Esophagus (tissue), 2 donors: ENCODE data around the gene C17orf50. TPM values are rescaled to one million over a fixed set of nuclear protein-coding genes. Genes with fewer than 3 reads are reported as not detected.
A peak's percentile ranks its signal among the peaks of the same experiment; 100 is the strongest.

Experiments used
- H3K27ac ChIP-seq, 2 donors: one replicate each; pipeline ENCODE4 v1.5.1; 2013; ENCODE audit warnings: low read depth in 2 of 2, mild to moderate bottlenecking in 2 of 2, inconsistent platforms in 1 of 2, low read length in 1 of 2, moderate library complexity in 1 of 2
- H3K27me3 ChIP-seq, 2 donors: one replicate each; pipeline ENCODE4 v1.6.1; 2013; ENCODE audit warnings: low read length in 2 of 2, control low read depth in 1 of 2, mild to moderate bottlenecking in 1 of 2; ENCODE audit not compliant: insufficient read depth in 2 of 2, control insufficient read depth in 1 of 2
- H3K36me3 ChIP-seq, 2 donors: one replicate each; pipeline ENCODE4 v1.6.1; 2013; ENCODE audit warnings: low read length in 1 of 2; ENCODE audit not compliant: control insufficient read depth in 2 of 2, insufficient read depth in 2 of 2
- H3K4me1 ChIP-seq, 2 donors: one replicate each; pipeline ENCODE4 v1.6.1; 2013; ENCODE audit warnings: low read length in 1 of 2; ENCODE audit not compliant: control insufficient read depth in 2 of 2, insufficient read depth in 2 of 2
- H3K4me3 ChIP-seq, 2 donors: one replicate each; pipeline ENCODE4 v1.5.1; 2013; ENCODE audit warnings: low read length in 2 of 2, mild to moderate bottlenecking in 2 of 2, low read depth in 1 of 2, moderate library complexity in 1 of 2
- H3K9me3 ChIP-seq, 2 donors: one replicate each; pipeline ENCODE4 v1.6.1; 2013; ENCODE audit warnings: mild to moderate bottlenecking in 2 of 2, low read depth in 1 of 2, low read length in 1 of 2, moderate library complexity in 1 of 2; ENCODE audit not compliant: control insufficient read depth in 2 of 2, insufficient read depth in 1 of 2
- WGBS, 2 donors: extraction: QIAGEN DNeasy Blood & Tissue Kit; methylation state at CpG; one replicate each; pipeline ENCODE4 v1.1.7; 2013; 5-methylcytosine and 5-hydroxymethylcytosine counted together
- polyA plus RNA-seq, 2 donors: library from polyadenylated mRNA; stranded (reverse); fragments of 200-250 nt; gene quantifications; one replicate each; pipeline ENCODE4 v1.2.3, GENCODE V29; 2013
- donor health status: healthy with polysubstance abuse.
- donor health status: Bipolar disorder and iron deficiency.

Gene C17orf50
- polyA plus RNA-seq, 2 donors = 0.14 TPM; not detected in 1

DNA sequence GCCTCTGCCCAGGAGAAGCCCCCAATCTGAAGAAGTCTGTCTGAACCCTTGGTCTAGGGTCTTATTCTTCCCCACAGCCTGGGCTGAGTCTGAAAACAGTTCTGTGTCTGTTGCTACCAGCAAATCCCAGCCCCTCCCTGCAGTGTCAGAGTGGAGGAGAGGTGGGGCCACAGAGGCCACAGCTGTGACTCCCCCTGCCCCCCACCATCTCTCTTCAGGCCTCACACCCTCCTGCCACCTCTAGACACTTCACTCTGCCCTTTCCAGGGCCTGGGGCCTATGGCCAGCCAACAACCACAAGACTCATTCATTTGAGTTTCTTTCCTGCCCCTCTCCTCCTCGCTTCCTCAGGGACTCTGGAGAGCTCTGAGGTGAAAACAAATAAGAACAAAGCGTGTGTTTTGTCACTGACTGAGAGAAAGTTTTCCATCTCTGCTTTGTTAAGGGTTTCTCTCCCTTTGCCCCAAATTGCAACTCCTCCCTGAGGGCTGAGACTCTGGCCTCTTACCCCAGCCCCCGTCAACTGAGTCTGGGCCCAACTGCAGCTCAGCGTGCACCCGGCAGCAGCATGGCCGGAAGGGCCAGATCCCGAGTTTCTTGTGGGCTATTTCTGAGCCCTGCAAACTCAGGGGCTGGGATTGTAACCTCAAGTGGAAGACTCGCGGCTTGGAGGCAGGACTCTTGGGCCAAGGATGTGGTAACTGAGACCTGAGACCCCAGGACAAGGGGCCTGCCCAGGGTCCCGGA, 13.2 kb downstream of the C17orf50 start:
- Histone ChIP-seq H3K27me3 (no peaks in the 10 kb centered on the region), H3K36me3 (peaks cover 0 to 2% of the 10 kb centered on the region in 2 donors), H3K27ac (peak overlapping the region; percentile 70 to 87), H3K4me1 (peaks cover 4 to 13% of the 10 kb centered on the region in 2 donors), H3K4me3 (no peak overlapping the region), H3K9me3 (peaks cover 0 to 2% of the 10 kb centered on the region in 2 donors)
- WGBS, 2 donors = 35 to 51% methylated on average over 10 of the region's 10 CpGs

DNA sequence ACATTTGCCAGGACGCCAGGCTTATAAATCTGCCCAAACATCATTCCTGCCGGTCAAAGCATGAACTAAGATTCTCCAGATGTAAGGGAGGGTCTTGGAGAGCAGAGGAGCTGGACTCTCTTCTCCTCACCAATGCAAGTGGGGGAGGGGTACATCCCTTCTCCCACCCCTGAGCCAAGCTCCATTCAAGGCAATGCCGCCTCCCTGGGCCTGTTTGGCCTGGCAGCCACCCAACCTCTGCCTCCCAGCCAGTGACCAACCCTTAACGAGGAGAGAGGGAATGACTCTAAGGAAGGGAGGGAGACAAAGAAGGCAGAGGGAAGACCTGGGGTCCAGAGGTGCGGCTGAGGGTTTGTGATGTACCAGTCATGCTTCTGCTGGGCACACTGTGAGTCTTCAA, 13.8 kb downstream of the C17orf50 start:
- H3K27ac ChIP-seq = peak overlapping the region; percentile 70 to 87

DNA sequence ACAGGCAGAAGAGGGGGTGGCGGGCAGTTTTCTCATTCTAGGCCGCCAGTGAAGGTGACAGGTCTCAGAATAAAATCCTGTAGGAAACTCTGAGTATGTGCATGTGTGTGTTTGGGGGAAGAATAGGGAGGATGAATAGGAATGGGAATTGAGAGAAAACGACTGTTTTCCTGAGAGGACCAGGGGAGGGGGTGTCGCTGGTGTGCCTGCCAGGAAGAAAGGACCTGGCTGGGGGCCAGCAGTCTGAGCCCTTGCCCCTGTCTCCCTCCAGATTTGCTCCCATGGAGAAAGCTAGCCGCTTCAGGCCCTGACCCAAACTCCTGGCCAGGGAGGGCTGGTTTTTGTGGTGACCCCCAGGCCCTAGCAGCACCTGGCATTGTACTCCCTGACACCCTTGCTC, 14.4 kb downstream of the C17orf50 start:
- H3K4me3 ChIP-seq = peak overlapping the region in 1 of 2 donors; percentile 13
- H3K27ac ChIP-seq = peak overlapping the region; percentile 70 to 87
- 56% methylated on average over 5 of the region's 5 CpGs for WGBS, 2 donors
- no peaks in the 10 kb centered on the region for H3K9me3 ChIP-seq
- H3K27me3 ChIP-seq = no peaks in the 10 kb centered on the region
- peaks cover 0 to 2% of the 10 kb centered on the region in 2 donors for H3K36me3 ChIP-seq
- peaks cover 4 to 14% of the 10 kb centered on the region in 2 donors for H3K4me1 ChIP-seq

More for the DNA sequence above, 13.8 kb downstream of the C17orf50 start:
- Histone ChIP-seq H3K27me3 (no peaks in the 10 kb centered on the region), H3K36me3 (peaks cover 0 to 2% of the 10 kb centered on the region in 2 donors), H3K4me1 (peaks cover 4 to 14% of the 10 kb centered on the region in 2 donors), H3K9me3 (peaks cover 0 to 2% of the 10 kb centered on the region in 2 donors), H3K4me3 (no peak overlapping the region)
- 35 to 39% methylated on average over 4 to 5 of the region's 5 CpGs for WGBS, 2 donors

DNA sequence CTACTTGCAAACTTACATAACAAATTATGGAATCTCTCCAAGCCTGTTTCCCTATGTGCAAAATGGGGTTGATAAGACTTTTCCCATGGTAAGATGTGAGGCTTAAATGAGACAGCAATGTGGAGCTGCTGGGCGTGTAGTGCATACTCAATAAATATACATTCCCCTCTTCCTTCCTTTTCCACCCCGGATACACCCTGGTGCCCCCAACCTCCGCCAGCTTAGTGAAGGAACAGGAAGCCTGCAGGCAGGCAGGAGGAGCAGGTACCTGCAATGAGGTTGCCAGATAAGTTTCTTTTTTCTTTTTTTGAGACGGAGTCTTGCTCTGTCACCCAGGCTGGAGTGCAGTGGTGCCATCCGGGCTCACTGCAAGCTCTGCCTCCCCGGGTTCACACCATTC, 14.9 kb downstream of the C17orf50 start:
- Histone ChIP-seq H3K4me3 (peak overlapping the region in 1 of 2 donors; percentile 13), H3K4me1 (peaks cover 4 to 14% of the 10 kb centered on the region in 2 donors), H3K9me3 (no peaks in the 10 kb centered on the region), H3K36me3 (peaks cover 0 to 2% of the 10 kb centered on the region in 2 donors), H3K27ac (peak overlapping the region; percentile 70 to 87), H3K27me3 (no peaks in the 10 kb centered on the region)
- WGBS, 2 donors = 41 to 43% methylated on average over 6 of the region's 6 CpGs

DNA sequence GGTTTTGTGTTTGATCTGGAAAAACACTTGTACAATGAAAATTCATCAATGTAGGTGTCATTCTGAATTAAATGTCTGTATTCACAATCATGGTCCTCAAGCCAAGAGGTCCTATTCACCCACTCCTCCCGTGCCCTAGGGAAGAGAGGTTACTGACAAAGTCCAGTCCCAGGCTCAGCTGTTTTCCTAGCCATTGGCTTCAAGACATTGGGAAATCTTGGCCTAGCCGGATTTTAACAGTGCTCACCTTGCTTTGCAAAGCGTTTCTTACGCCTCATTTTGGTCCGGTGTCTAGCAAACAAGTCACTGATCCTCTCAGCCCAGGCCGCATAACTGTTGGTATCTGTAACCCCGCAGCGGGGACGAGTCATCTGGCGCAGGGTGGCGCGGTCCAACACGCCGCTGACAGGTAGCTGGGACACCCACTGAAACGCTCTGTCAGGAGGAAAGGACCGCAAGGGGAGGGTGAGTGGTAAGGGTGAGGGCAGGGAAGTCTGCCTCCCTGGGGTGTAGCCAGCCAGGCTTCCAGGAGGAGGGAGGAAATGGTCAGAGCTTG, 18.0 kb downstream of the C17orf50 start:
- Histone ChIP-seq H3K27me3 (no peaks in the 10 kb centered on the region), H3K9me3 (no peaks in the 10 kb centered on the region), H3K4me1 (peaks cover 4 to 16% of the 10 kb centered on the region in 2 donors), H3K36me3 (peaks cover 0 to 2% of the 10 kb centered on the region in 2 donors), H3K27ac (peak overlapping the region; percentile 23 to 70), H3K4me3 (no peak overlapping the region)
- WGBS, 2 donors = 87 to 88% methylated on average over 16 of the region's 16 CpGs

DNA sequence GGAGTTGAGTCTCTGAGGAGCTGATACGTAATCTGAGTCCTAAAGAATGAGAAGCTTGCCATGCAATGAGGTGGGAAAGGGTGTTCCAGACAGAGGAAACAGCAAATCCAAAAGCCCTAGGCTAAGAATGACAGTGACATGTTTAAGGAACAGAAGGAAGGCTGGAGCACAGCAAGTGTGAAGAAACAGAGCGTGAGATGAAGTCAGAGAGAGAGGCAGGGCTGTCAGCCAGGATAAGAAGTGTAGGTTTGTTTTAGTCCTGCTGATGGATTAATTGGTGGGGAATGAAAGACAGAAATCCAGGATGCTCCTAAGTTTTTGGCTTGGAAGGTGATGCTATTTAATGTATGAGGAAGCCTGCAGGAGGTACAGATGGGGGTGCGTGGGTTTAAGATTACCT, 20.3 kb downstream of the C17orf50 start:
- 73 to 75% methylated on average over 3 of the region's 3 CpGs for WGBS, 2 donors
- H3K4me1 ChIP-seq = peaks cover 2 to 11% of the 10 kb centered on the region in 2 donors
- H3K27ac ChIP-seq = no peak overlapping the region

DNA sequence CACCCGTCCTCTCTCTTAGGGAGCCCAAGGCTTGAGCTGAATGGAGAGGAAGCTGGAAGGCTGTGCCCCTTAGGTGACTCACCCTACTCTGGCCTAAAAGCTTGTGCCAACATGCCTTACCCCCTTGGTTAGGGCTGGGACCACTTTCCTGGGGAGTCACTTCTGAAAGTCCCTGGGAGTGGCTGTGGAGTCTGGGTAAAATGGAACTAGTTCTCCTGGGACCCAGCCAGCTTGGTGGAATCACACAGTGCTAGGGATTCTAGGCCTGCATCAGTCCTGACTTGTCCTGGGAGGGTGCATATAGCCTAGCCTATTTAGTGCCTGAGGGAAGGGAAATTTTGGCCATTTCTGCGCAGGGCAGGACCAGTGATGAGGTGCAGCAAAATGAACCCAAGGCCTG, 24.2 kb downstream of the C17orf50 start:
- 42 to 64% methylated on average over 2 of the region's 2 CpGs for WGBS, 2 donors
- no peak overlapping the region for H3K4me3 ChIP-seq
- H3K27ac ChIP-seq = peak overlapping the region; percentile 71 to 88
- H3K27me3 ChIP-seq = no peaks in the 10 kb centered on the region
- peaks cover 0 to 8% of the 10 kb centered on the region in 2 donors for H3K4me1 ChIP-seq
- no peaks in the 10 kb centered on the region for H3K36me3 ChIP-seq
- no peaks in the 10 kb centered on the region for H3K9me3 ChIP-seq

More for the DNA sequence above, 20.3 kb downstream of the C17orf50 start:
- peaks cover 0 to 2% of the 10 kb centered on the region in 2 donors for H3K36me3 ChIP-seq
- no peaks in the 10 kb centered on the region for H3K27me3 ChIP-seq
- no peak overlapping the region for H3K4me3 ChIP-seq
- H3K9me3 ChIP-seq = no peaks in the 10 kb centered on the region

DNA sequence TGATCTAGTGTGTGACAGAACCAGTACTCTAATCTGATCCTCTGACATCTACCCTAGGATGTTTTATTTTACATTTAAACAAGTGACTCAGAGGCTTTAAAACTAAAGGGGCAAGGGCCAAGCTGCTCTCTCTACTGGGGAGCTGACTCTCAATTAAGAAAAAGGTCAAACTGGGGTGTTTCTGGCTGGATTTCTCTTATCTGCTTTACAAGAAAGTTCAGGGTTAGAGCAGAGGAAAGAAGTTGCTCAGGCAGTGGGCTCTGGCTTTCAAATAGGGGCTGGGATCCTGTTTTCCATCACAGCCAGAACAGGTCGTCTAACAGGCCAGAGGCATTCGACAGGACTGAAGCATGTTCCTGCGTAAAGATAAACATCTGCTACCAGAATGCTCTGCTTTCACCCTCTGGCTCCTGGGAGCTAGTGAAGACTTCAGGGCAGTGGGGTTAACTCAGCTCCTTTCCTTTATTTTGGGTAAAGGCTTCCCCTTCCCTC, 26.3 kb downstream of the C17orf50 start:
- H3K4me3 ChIP-seq = no peak overlapping the region
- peaks cover 0 to 10% of the 10 kb centered on the region in 2 donors for H3K4me1 ChIP-seq
- H3K9me3 ChIP-seq = no peaks in the 10 kb centered on the region
- peak overlapping the region; percentile 10 to 62 for H3K27ac ChIP-seq
- 18 to 34% methylated on average over 3 of the region's 3 CpGs for WGBS, 2 donors
- H3K27me3 ChIP-seq = no peaks in the 10 kb centered on the region
- H3K36me3 ChIP-seq = no peaks in the 10 kb centered on the region

DNA sequence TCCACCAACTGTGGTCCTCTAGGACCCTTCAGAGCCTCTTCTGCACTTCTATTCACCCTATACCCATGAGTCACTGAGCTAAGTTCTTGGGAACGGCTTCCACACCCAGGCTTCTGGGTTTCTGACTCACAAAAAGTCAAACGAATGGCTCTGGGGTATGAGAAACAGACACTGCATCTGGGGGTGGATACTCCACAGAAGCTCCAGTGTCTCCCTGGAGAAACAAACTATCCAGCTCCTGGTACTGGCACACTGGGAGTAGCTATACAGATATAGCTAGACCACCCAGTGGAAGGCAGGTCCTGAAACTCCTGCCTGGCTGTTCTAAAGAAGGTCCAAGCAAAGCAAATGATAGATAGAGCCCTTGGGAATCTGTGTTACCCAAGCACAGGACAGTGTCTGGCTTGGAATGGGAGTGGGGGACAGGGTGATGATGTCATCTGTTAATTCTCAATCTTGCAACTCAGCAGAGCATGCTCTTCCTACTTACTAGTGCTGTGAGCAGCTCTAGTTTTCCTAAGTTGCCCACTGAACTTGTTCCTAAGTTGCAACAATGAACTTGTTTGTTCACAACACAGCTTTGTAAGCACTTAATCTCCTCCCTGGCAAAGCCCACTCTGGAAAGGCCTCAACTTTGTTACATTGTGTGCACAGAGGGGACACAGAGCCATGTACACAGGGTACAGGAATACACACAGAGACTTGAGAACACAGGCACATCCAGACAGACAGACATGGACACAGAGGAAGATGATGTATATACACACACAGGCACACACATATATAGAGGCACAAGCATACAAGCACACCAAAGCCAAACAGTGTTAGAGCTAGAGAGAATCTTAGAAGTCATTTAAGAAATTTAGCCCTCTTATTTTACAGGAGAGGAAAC, 28.0 kb downstream of the C17orf50 start:
- Histone ChIP-seq H3K9me3 (no peaks in the 10 kb centered on the region), H3K27ac (peak overlapping the region; percentile 68 to 87), H3K36me3 (no peaks in the 10 kb centered on the region), H3K4me1 (peaks cover 0 to 10% of the 10 kb centered on the region in 2 donors), H3K4me3 (no peak overlapping the region), H3K27me3 (no peaks in the 10 kb centered on the region)
- WGBS, 2 donors = 18 to 34% methylated on average over 2 of the region's 2 CpGs
